ENCODE results near the gene BFSP2. TPM values are rescaled to one million over a fixed set of nuclear protein-coding genes. Genes with fewer than 3 reads are reported as not detected.

The BFSP2 gene
- total RNA-seq, 1 donor from 2014 or later = not detected

GRCh38 chr3:133428552-133428951, 28.7 kb downstream of the BFSP2 start:
- Mint-ChIP-seq H3K9me3 (no peaks in the 10 kb centered on the region), H3K4me3 (no peak overlapping the region), H3K27me3 (ENCODE audit: low read depth) (no peaks in the 10 kb centered on the region), H3K36me3 (ENCODE audit: low read depth) (no peaks in the 10 kb centered on the region), H3K4me1 (peaks cover 3% of the 10 kb centered on the region), H3K27ac (ENCODE audit: unreplicated experiment) (no peak overlapping the region)
- no peak for DNase-seq (ENCODE audit: low read depth, low spot score)
- TF ChIP-seq CTCF (conservative IDR thresholded peaks at IDR 0.05) = no peak

- no peaks in the 10 kb centered on the region for H3K4me1 Mint-ChIP-seq
- no peaks in the 10 kb centered on the region for H3K9me3 Mint-ChIP-seq
- TF ChIP-seq CTCF (conservative IDR thresholded peaks at IDR 0.05) = no peak
- no peak overlapping the region for H3K4me3 Mint-ChIP-seq
- DNase-seq (ENCODE audit: low read depth, low spot score) = no peak
- no peaks in the 10 kb centered on the region for H3K36me3 Mint-ChIP-seq (ENCODE audit: low read depth)
- H3K27ac Mint-ChIP-seq (ENCODE audit: unreplicated experiment) = no peak overlapping the region
- H3K27me3 Mint-ChIP-seq (ENCODE audit: low read depth) = no peaks in the 10 kb centered on the region
These were observed 29.2 kb downstream of the BFSP2 start for GRCh38 chr3:133429063-133429462.

- Mint-ChIP-seq H3K36me3 (ENCODE audit: low read depth) (no peaks in the 10 kb centered on the region), H3K27ac (ENCODE audit: unreplicated experiment) (no peak overlapping the region), H3K27me3 (ENCODE audit: low read depth) (no peaks in the 10 kb centered on the region), H3K9me3 (peaks cover 2% of the 10 kb centered on the region), H3K4me3 (no peak overlapping the region), H3K4me1 (peaks cover 4% of the 10 kb centered on the region)
- no peak for TF ChIP-seq CTCF (conservative IDR thresholded peaks at IDR 0.05)
- no peak for DNase-seq (ENCODE audit: low read depth, low spot score)
These were observed 39.7 kb downstream of the BFSP2 start for GRCh38 chr3:133439563-133439962.

- peaks cover 2% of the 10 kb centered on the region for H3K9me3 Mint-ChIP-seq
- no peaks in the 10 kb centered on the region for H3K27me3 Mint-ChIP-seq (ENCODE audit: low read depth)
- no peaks in the 10 kb centered on the region for H3K36me3 Mint-ChIP-seq (ENCODE audit: low read depth)
- no peak overlapping the region for H3K4me3 Mint-ChIP-seq
- DNase-seq (ENCODE audit: low read depth, low spot score) = no peak
- no peak for TF ChIP-seq CTCF (conservative IDR thresholded peaks at IDR 0.05)
- no peak overlapping the region for H3K27ac Mint-ChIP-seq (ENCODE audit: unreplicated experiment)
- H3K4me1 Mint-ChIP-seq = peaks cover 4% of the 10 kb centered on the region
These were observed 40.8 kb downstream of the BFSP2 start for GRCh38 chr3:133440652-133441051.

- peaks cover 4% of the 10 kb centered on the region for H3K4me1 Mint-ChIP-seq
- no peak for DNase-seq (ENCODE audit: low read depth, low spot score)
- no peak for TF ChIP-seq CTCF (conservative IDR thresholded peaks at IDR 0.05)
- no peaks in the 10 kb centered on the region for H3K36me3 Mint-ChIP-seq (ENCODE audit: low read depth)
- no peak overlapping the region for H3K27ac Mint-ChIP-seq (ENCODE audit: unreplicated experiment)
- H3K4me3 Mint-ChIP-seq = no peak overlapping the region
- H3K9me3 Mint-ChIP-seq = peaks cover 2% of the 10 kb centered on the region
- no peaks in the 10 kb centered on the region for H3K27me3 Mint-ChIP-seq (ENCODE audit: low read depth)
These were observed 42.0 kb downstream of the BFSP2 start for GRCh38 chr3:133441867-133442270.

GRCh38 chr3:133442518-133442917, 42.7 kb downstream of the BFSP2 start:
- DNase-seq (ENCODE audit: low read depth, low spot score) = no peak
- peaks cover 9% of the 10 kb centered on the region for H3K4me1 Mint-ChIP-seq
- peaks cover 2% of the 10 kb centered on the region for H3K9me3 Mint-ChIP-seq
- no peak overlapping the region for H3K4me3 Mint-ChIP-seq
- no peak overlapping the region for H3K27ac Mint-ChIP-seq (ENCODE audit: unreplicated experiment)
- no peak for TF ChIP-seq CTCF (conservative IDR thresholded peaks at IDR 0.05)
- no peaks in the 10 kb centered on the region for H3K36me3 Mint-ChIP-seq (ENCODE audit: low read depth)
- no peaks in the 10 kb centered on the region for H3K27me3 Mint-ChIP-seq (ENCODE audit: low read depth)
